ENCODE data around the gene B3GNT5. TPM values are rescaled to one million over a fixed set of nuclear protein-coding genes. Genes with fewer than 3 reads are reported as not detected.

B3GNT5 gene
- total and polyA plus RNA-seq, 2 of the 8 experiments (the other 6 are each of a cell fraction or from before 2014, with no cell fraction given), result 2.4 to 9.7 TPM

- no peaks in the 10 kb centered on the region for H3K79me2 ChIP-seq (ENCODE audit: control insufficient read depth in 1 of 2, insufficient read depth in 2 of 2, low read length in 2 of 2)
- H3K4ac ChIP-seq (replicated peaks; ENCODE audit: insufficient read length, low read depth, low read length), result no peak overlapping the region
- 75% methylated on average over 3 of the region's 3 CpGs; no CpG with 5 or more reads in 1 of the 2 experiments for WGBS, 2 experiments (ENCODE audit: extremely low coverage in 1 of 2, insufficient coverage in 1 of 2, insufficient read length in 1 of 2, insufficient replicate concordance in 2 of 2, low coverage in 1 of 2, low lambda C conversion rate in 2 of 2, missing lambda C conversion rate in 1 of 2)
- CTCF ChIA-PET (ENCODE audit: partially characterized antibody), result interaction anchor here (0.6 kb wide), 1 partner anchor 627 kb away, joined by 3 read pairs; no protein-coding TSS in a partner anchor
- no peak overlapping the region for H3K4me2 ChIP-seq (ENCODE audit: insufficient read depth in 1 of 2, low read depth in 2 of 2, low read length in 2 of 2)
- H2AK5ac ChIP-seq (ENCODE audit: low read depth, low read length), result no peak overlapping the region
- H4K91ac ChIP-seq (replicated peaks; ENCODE audit: insufficient read length, low read length), result no peak overlapping the region
- no peaks in the 10 kb centered on the region; a peak in 1 of 7 replicates for H3K4me1 ChIP-seq (replicated peaks in 1 of 4; ENCODE audit: control insufficient read depth in 3 of 4, insufficient read depth in 4 of 4, low read length in 3 of 4)
- no peaks in the 10 kb centered on the region for H3K9me3 ChIP-seq (ENCODE audit: insufficient read depth in 2 of 2, low read depth in 1 of 2, low read length in 1 of 2)
- FAIRE-seq (no peak), DNase-seq (ENCODE audit: low read depth in 1 of 2, low spot score in 2 of 2) (no peak)
- no peak overlapping the region for H3K27ac ChIP-seq (ENCODE audit: low read depth, low read length)
- H3K23ac ChIP-seq (ENCODE audit: insufficient read length), result no peak overlapping the region
- H3K27me3 ChIP-seq (replicated peaks in 1 of 4; ENCODE audit: control insufficient read depth in 3 of 4, extremely low read depth in 1 of 4, insufficient read depth in 3 of 4, low read length in 3 of 4), result no peaks in the 10 kb centered on the region
- H4K20me1 ChIP-seq (replicated peaks in 1 of 2; ENCODE audit: control insufficient read depth in 1 of 2, insufficient read depth in 2 of 2, low read length in 2 of 2), result no peaks in the 10 kb centered on the region
- H3K4me3 ChIP-seq (ENCODE audit: extremely low read depth in 1 of 4, insufficient read depth in 2 of 4, low read depth in 3 of 4, low read length in 4 of 4), result no peak overlapping the region
- H3K36me3 ChIP-seq (ENCODE audit: control insufficient read depth in 2 of 4, insufficient read depth in 4 of 4, low read length in 3 of 4), result peaks cover 0 to 3% (median 0%) of the 10 kb centered on the region in 4 experiments; a peak in 2 of 8 replicates
- H3K14ac ChIP-seq (ENCODE audit: insufficient read length), result no peak overlapping the region
- H2AFZ ChIP-seq (ENCODE audit: low read length), result no peak overlapping the region
- H4K5ac ChIP-seq (ENCODE audit: insufficient read length, low read depth, low read length), result no peak overlapping the region
- H3K56ac ChIP-seq (replicated peaks; ENCODE audit: insufficient read length, low read depth, low read length), result no peak overlapping the region
- POLR2A ChIA-PET (ENCODE audit: partially characterized antibody), result interaction anchor here (0.6 kb wide), 1 partner anchor 277 kb away, joined by 4 read pairs; no protein-coding TSS in a partner anchor
- H4K8ac ChIP-seq (ENCODE audit: extremely low read depth, insufficient read depth, low read length), result no peak overlapping the region
- no peak overlapping the region for H2BK5ac ChIP-seq (ENCODE audit: low read depth, low read length)
- H2BK15ac ChIP-seq (ENCODE audit: low read length), result no peak overlapping the region
- H2BK12ac ChIP-seq (ENCODE audit: low read depth, low read length), result no peak overlapping the region
- no peak overlapping the region for H3K18ac ChIP-seq (ENCODE audit: extremely low read depth, low read length)
- no peak overlapping the region for H2BK20ac ChIP-seq (ENCODE audit: low read length)
- H3K9ac ChIP-seq (replicated peaks in 1 of 4; ENCODE audit: extremely low read depth in 1 of 4, low read depth in 3 of 4, low read length in 3 of 4), result no peak overlapping the region
- H3K23me2 ChIP-seq (ENCODE audit: low read depth, low read length), result no peaks in the 10 kb centered on the region
- no peak overlapping the region for H2BK120ac ChIP-seq (replicated peaks; ENCODE audit: low read depth, low read length)
- H3K79me1 ChIP-seq (ENCODE audit: low read depth, low read length), result no peaks in the 10 kb centered on the region
- TF ChIP-seq RAD21 (IDR thresholded peaks at IDR 0.05 in 1 of 2, conservative IDR thresholded peaks at IDR 0.05 in 1 of 2; ENCODE audit: low read depth in 2 of 2, low read length in 2 of 2) (no peak), TCF12 (IDR thresholded peaks at IDR 0.05; ENCODE audit: low read depth, low read length) (no peak), CHD2 (IDR thresholded peaks at IDR 0.05; ENCODE audit: low read length) (no peak), CREB1 (IDR thresholded peaks at IDR 0.05) (no peak), POU5F1 (IDR thresholded peaks at IDR 0.05; ENCODE audit: low read depth, low read length) (no peak), JUN (IDR thresholded peaks at IDR 0.05; ENCODE audit: low read depth, low read length) (no peak), ASH2L (IDR thresholded peaks at IDR 0.05; ENCODE audit: low read length) (no peak)
Observed at GRCh38 chr3:183284570-183284969, 31.5 kb downstream of the B3GNT5 start.

Data from H1 (cell line).